Activated CD4-positive, alpha-beta memory T cell treated with anti-CD3 and anti-CD28 coated beads, Interleukin-2, amount 10 ng/mL, durations not matched to agents 7 days and 5 days (primary cell): Measurements from ENCODE around the gene LRRN2. TPM values are rescaled to one million over a fixed set of nuclear protein-coding genes. Genes with fewer than 3 reads are reported as not detected.

Experiments
- CTCF ChIA-PET: fragments of 350-600 bp; sonication (Branson Sonifier 250); formaldehyde crosslinking; loops from one replicate; lab custom pipeline; 2021; ENCODE audit warnings: antibody characterized with exemption, inconsistent platforms; lab: Charles Lee
- POLR2A ChIA-PET: fragments of 350-600 bp; sonication (Branson Sonifier 250); formaldehyde crosslinking; loops from one replicate; lab custom pipeline; 2021; ENCODE audit warnings: antibody characterized with exemption; lab: Charles Lee
- DNase-seq: peaks from one replicate; pipeline ENCODE4 v3.0.0-alpha.2; 2020
- H3K27ac Mint-ChIP-seq: one replicate; pipeline ENCODE4 v1.8.0; 2021; ENCODE audit warnings: mild to moderate bottlenecking, mixed read lengths
- H3K27me3 Mint-ChIP-seq: one replicate; pipeline ENCODE4 v1.8.0; 2021; ENCODE audit warnings: mixed read lengths
- H3K36me3 Mint-ChIP-seq: one replicate; pipeline ENCODE4 v1.8.0; 2021; ENCODE audit warnings: low read depth, mixed read lengths
- H3K4me1 Mint-ChIP-seq: one replicate; pipeline ENCODE4 v1.8.0; 2021; ENCODE audit warnings: mixed read lengths
- H3K4me3 Mint-ChIP-seq: one replicate; pipeline ENCODE4 v1.8.0; 2021; ENCODE audit warnings: mild to moderate bottlenecking, mixed read lengths
- H3K9me3 Mint-ChIP-seq: one replicate; pipeline ENCODE4 v1.8.0; 2021; ENCODE audit warnings: mixed read lengths
- total RNA-seq, 2 experiments: library from RNA; stranded (reverse); gene quantifications; one replicate each; pipeline ENCODE4 v1.2.3, GENCODE V29; 2021

Gene LRRN2
- total RNA-seq, 2 experiments from 2014 or later = 0.10 to 0.25 TPM

GRCh38 chr1:204709021-204709420 is 23.5 kb upstream of the LRRN2 start:
- ChIA-PET CTCF (no interaction called here), POLR2A (no interaction called here)
- no peak overlapping the region for H3K27ac Mint-ChIP-seq
- H3K9me3 Mint-ChIP-seq = no peaks in the 10 kb centered on the region
- no peaks in the 10 kb centered on the region for H3K36me3 Mint-ChIP-seq
- peaks cover 31% of the 10 kb centered on the region for H3K27me3 Mint-ChIP-seq
- H3K4me3 Mint-ChIP-seq = no peak overlapping the region
- H3K4me1 Mint-ChIP-seq = peaks cover 7% of the 10 kb centered on the region
- no peak for DNase-seq

- Mint-ChIP-seq H3K4me3 (no peak overlapping the region), H3K9me3 (no peaks in the 10 kb centered on the region), H3K27ac (no peak overlapping the region), H3K4me1 (peaks cover 7% of the 10 kb centered on the region), H3K27me3 (peaks cover 16% of the 10 kb centered on the region), H3K36me3 (no peaks in the 10 kb centered on the region)
- no peak for DNase-seq
- ChIA-PET POLR2A (no interaction called here), CTCF (no interaction called here)
These were observed 21.4 kb upstream of the LRRN2 start for GRCh38 chr1:204706838-204707509.

- Mint-ChIP-seq H3K4me3 (no peak overlapping the region), H3K4me1 (peaks cover 7% of the 10 kb centered on the region), H3K27me3 (peaks cover 12% of the 10 kb centered on the region), H3K36me3 (no peaks in the 10 kb centered on the region), H3K9me3 (no peaks in the 10 kb centered on the region), H3K27ac (no peak overlapping the region)
- no peak for DNase-seq
- ChIA-PET CTCF (no interaction called here), POLR2A (no interaction called here)
These were observed 20.6 kb upstream of the LRRN2 start for GRCh38 chr1:204705888-204706837.

- no peaks in the 10 kb centered on the region for H3K9me3 Mint-ChIP-seq
- ChIA-PET POLR2A (no interaction called here), CTCF (interaction anchor here (1.8 kb wide), 1 partner anchor 102 kb away, joined by 7 read pairs; no protein-coding TSS in a partner anchor)
- H3K27me3 Mint-ChIP-seq = peaks cover 9% of the 10 kb centered on the region
- H3K27ac Mint-ChIP-seq = no peak overlapping the region
- H3K4me3 Mint-ChIP-seq = no peak overlapping the region
- peaks cover 7% of the 10 kb centered on the region for H3K4me1 Mint-ChIP-seq
- no peak for DNase-seq
- no peaks in the 10 kb centered on the region for H3K36me3 Mint-ChIP-seq
These were observed 19.9 kb upstream of the LRRN2 start for GRCh38 chr1:204705493-204705811.

- ChIA-PET POLR2A (no interaction called here), CTCF (interaction anchor here (0.6 to 1.8 kb wide), 3 partner anchors 42 to 139 kb away, joined by 3 to 7 read pairs (median 3); no protein-coding TSS in a partner anchor)
- no peaks in the 10 kb centered on the region for H3K36me3 Mint-ChIP-seq
- no peak overlapping the region for H3K27ac Mint-ChIP-seq
- no peak overlapping the region for H3K4me3 Mint-ChIP-seq
- H3K27me3 Mint-ChIP-seq = peaks cover 9% of the 10 kb centered on the region
- no peaks in the 10 kb centered on the region for H3K9me3 Mint-ChIP-seq
- H3K4me1 Mint-ChIP-seq = peaks cover 7% of the 10 kb centered on the region
- no peak for DNase-seq
These were observed 19.4 kb upstream of the LRRN2 start for GRCh38 chr1:204704794-204705492.

GRCh38 chr1:204703826-204704612 is 18.5 kb upstream of the LRRN2 start:
- CTCF ChIA-PET = interaction anchor here (0.6 to 1.8 kb wide), 3 partner anchors 43 to 138 kb away, joined by 3 to 7 read pairs (median 3); no protein-coding TSS in a partner anchor
- peaks cover 7% of the 10 kb centered on the region for H3K4me1 Mint-ChIP-seq

GRCh38 chr1:204703268-204703664 is 17.7 kb upstream of the LRRN2 start:
- DNase-seq = no peak
- ChIA-PET POLR2A (no interaction called here), CTCF (no interaction called here)
- no peak overlapping the region for H3K27ac Mint-ChIP-seq
- H3K4me3 Mint-ChIP-seq = no peak overlapping the region
- H3K27me3 Mint-ChIP-seq = peaks cover 6% of the 10 kb centered on the region
- peaks cover 7% of the 10 kb centered on the region for H3K4me1 Mint-ChIP-seq
- no peaks in the 10 kb centered on the region for H3K9me3 Mint-ChIP-seq
- H3K36me3 Mint-ChIP-seq = no peaks in the 10 kb centered on the region

More at GRCh38 chr1:204703826-204704612, 18.5 kb upstream of the LRRN2 start:
- no peak for DNase-seq
- Mint-ChIP-seq H3K4me3 (no peak overlapping the region), H3K36me3 (no peaks in the 10 kb centered on the region), H3K27me3 (peaks cover 9% of the 10 kb centered on the region), H3K27ac (no peak overlapping the region), H3K9me3 (no peaks in the 10 kb centered on the region)
- POLR2A ChIA-PET = no interaction called here

- H3K27me3 Mint-ChIP-seq = peaks cover 6% of the 10 kb centered on the region
- DNase-seq = no peak
- H3K36me3 Mint-ChIP-seq = no peaks in the 10 kb centered on the region
- no peak overlapping the region for H3K27ac Mint-ChIP-seq
- ChIA-PET POLR2A (no interaction called here), CTCF (interaction anchor here (1.7 kb wide), 1 partner anchor 104 kb away, joined by 4 read pairs; no protein-coding TSS in a partner anchor)
- H3K9me3 Mint-ChIP-seq = no peaks in the 10 kb centered on the region
- H3K4me3 Mint-ChIP-seq = no peak overlapping the region
- peaks cover 7% of the 10 kb centered on the region for H3K4me1 Mint-ChIP-seq
These were observed 17.2 kb upstream of the LRRN2 start for GRCh38 chr1:204702552-204703267.

GRCh38 chr1:204701229-204701628 is 15.7 kb upstream of the LRRN2 start:
- H3K4me1 Mint-ChIP-seq = peaks cover 3% of the 10 kb centered on the region
- no peak overlapping the region for H3K27ac Mint-ChIP-seq
- H3K4me3 Mint-ChIP-seq = no peak overlapping the region
- ChIA-PET CTCF (interaction anchor here (1.7 kb wide), 1 partner anchor 106 kb away, joined by 4 read pairs; no protein-coding TSS in a partner anchor), POLR2A (no interaction called here)
- no peak for DNase-seq
- H3K9me3 Mint-ChIP-seq = no peaks in the 10 kb centered on the region
- peaks cover 13% of the 10 kb centered on the region for H3K27me3 Mint-ChIP-seq
- H3K36me3 Mint-ChIP-seq = no peaks in the 10 kb centered on the region

GRCh38 chr1:204697893-204698292 is 12.4 kb upstream of the LRRN2 start:
- DNase-seq = no peak
- Mint-ChIP-seq H3K9me3 (no peaks in the 10 kb centered on the region), H3K4me1 (no peaks in the 10 kb centered on the region), H3K27me3 (peaks cover 29% of the 10 kb centered on the region), H3K36me3 (no peaks in the 10 kb centered on the region), H3K4me3 (no peak overlapping the region), H3K27ac (no peak overlapping the region)
- ChIA-PET CTCF (no interaction called here), POLR2A (no interaction called here)

- Mint-ChIP-seq H3K27ac (no peak overlapping the region), H3K4me3 (no peak overlapping the region), H3K4me1 (peaks cover 9% of the 10 kb centered on the region), H3K27me3 (peaks cover 25% of the 10 kb centered on the region), H3K36me3 (no peaks in the 10 kb centered on the region), H3K9me3 (no peaks in the 10 kb centered on the region)
- no peak for DNase-seq
- ChIA-PET CTCF (no interaction called here), POLR2A (no interaction called here)
These were observed 11.1 kb upstream of the LRRN2 start for GRCh38 chr1:204696606-204697005.

GRCh38 chr1:204695692-204696091 is 10.2 kb upstream of the LRRN2 start:
- Mint-ChIP-seq H3K27me3 (peaks cover 25% of the 10 kb centered on the region), H3K4me1 (peaks cover 16% of the 10 kb centered on the region)

More at GRCh38 chr1:204695692-204696091, 10.2 kb upstream of the LRRN2 start:
- no peak overlapping the region for H3K27ac Mint-ChIP-seq
- POLR2A ChIA-PET = no interaction called here
- no peaks in the 10 kb centered on the region for H3K9me3 Mint-ChIP-seq
- H3K4me3 Mint-ChIP-seq = no peak overlapping the region
- CTCF ChIA-PET = interaction anchor here (0.6 kb wide), 1 partner anchor 129 kb away, joined by 3 read pairs; no protein-coding TSS in a partner anchor
- no peak for DNase-seq
- H3K36me3 Mint-ChIP-seq = no peaks in the 10 kb centered on the region
